Right forelimb (tissue), 1 donor: Measurements from ENCODE around the gene OR5V1.
"Not testable (repeated sequence)": the region's sequence is repeated elsewhere in the genome, so short reads cannot be mapped to it uniquely, and the experiment has no call there.

Experiments
- DNase-seq: peaks from one replicate; pipeline ENCODE4 v3.0.0-alpha.2; 2018

Gene OR5V1

DNA sequence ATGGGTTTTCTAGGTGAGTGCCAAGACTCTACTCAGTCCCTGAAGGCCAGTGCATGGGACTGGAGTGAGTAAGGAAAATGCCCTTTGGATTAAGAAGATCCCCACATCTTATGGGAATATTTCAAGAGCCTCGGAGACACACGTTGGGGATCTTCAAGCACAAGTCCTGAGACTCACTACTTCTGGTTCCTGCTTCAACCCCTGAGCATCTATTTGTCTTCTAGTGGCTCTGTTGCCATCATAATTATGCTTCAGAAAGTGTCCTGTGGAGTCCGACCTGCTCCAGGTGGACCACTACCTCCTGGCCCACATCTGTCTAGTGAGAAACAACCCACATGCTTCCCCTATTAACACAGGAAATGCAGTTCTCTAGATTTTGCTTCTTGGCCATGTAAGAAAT lies at the start of gene OR5V1:
Gene OR5V1 (minus strand): TSS at position 101 of the 400 bp plus-strand sequence. CDS start 12,670 bp downstream, outside the sequence.
- DNase-seq: no peak

GRCh38 chr6:29414588-29414987 lies 45.9 kb upstream of the OR5V1 start, which contains the start of gene OR12D1:
TSS of gene OR12D1 (plus strand) at chr6:29414928.
- DNase-seq: no peak

DNA sequence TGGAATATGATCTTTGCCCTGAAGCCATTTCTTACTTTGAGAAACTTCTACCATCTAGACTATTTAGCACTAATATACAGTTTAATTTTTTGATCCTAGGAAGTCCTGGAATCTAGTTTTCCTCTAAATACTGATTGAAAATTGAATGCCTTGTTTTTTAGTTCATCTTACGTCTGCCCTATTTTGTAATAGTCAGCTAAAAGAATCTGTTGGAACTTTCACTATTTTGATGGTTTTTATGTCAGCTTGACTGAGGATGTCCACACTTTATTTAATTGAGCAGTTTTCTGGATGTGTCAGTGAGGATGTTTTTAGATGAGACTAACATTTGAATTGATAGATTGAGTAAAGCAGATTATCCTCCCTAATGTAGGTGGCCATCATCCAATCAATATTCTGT lies 35.1 kb upstream of the OR5V1 start:
- DNase-seq: no peak

GRCh38 chr6:29399525-29399924 lies 30.9 kb upstream of the OR5V1 start:
- DNase-seq: no peak

- no peak for DNase-seq
Measured at GRCh38 chr6:29395331-29395730, 26.7 kb upstream of the OR5V1 start, which contains the start of gene OR12D2. TSS of gene OR12D2 (plus strand) at chr6:29395631. CDS start at chr6:29396700, 1,069 bp downstream.

- no peak for DNase-seq
Measured at GRCh38 chr6:29388533-29388932, 19.9 kb upstream of the OR5V1 start.

- no peak for DNase-seq
Measured at GRCh38 chr6:29376003-29376402, 7.3 kb upstream of the OR5V1 start.

GRCh38 chr6:29375191-29375590 lies 6.5 kb upstream of the OR5V1 start, which contains the start of gene OR12D3:
TSS of gene OR12D3 (minus strand) at chr6:29375291. CDS start at chr6:29375287, 4 bp downstream.
- DNase-seq: no peak

DNA sequence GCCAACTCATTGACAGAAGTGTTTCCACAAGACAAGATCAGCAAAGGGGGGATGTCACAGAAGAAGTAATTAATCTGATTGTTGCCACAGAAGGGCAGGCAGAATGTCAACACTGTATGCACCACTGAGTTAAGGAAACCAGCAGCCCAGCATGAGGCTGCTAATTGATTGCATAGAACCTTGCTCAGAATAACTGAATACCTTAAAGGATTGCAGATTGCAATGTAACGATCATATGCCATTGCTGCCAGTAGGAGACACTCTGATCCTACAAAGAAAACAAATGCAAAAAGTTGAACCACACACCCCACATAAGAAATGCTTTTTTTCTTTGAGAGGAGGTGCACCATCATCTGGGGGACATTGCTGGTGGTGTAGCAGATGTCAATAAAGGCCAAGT lies 13.1 kb downstream of the OR5V1 start:
- DNase-seq: no peak

DNA sequence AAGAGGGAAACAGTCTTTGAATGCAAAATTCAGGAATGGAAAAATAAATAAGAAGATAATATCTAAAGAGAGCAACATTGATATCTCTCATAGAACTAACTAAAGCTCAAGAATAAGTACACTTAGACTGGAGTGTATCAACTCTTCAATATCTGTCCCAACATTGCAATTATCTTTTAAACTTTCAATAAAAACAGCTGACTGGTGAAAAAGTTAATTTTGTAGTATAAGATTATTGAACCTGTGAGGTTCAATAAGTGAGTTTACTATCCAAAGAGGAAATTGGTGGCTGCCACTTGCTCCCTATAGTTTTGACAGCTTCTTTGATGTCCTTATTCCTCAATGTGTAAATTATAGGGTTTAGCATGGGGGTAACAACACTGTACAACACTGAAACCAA lies 13.7 kb downstream of the OR5V1 start:
- no peak for DNase-seq

- DNase-seq: not testable (repeated sequence)
Measured at GRCh38 chr6:29349348-29349747, 19.3 kb downstream of the OR5V1 start.

DNA sequence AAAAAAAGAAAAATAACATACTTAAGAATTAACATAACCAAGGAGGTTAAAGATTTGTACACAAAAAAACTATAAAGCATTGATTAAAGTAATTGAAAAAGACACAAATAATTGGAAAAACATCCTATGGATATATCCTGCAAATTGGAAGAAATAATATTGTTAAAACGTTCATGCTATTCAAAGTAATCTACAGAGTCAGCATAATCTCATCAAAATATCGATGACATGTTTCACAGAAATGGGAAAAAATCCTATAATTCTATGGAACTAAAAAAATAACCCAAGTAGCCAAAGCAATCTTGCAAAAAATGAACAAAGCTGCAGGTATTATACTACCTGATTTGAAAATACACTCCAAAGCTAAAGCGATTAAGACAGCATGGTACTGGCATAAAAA lies 23.3 kb downstream of the OR5V1 start:
- no peak for DNase-seq

DNA sequence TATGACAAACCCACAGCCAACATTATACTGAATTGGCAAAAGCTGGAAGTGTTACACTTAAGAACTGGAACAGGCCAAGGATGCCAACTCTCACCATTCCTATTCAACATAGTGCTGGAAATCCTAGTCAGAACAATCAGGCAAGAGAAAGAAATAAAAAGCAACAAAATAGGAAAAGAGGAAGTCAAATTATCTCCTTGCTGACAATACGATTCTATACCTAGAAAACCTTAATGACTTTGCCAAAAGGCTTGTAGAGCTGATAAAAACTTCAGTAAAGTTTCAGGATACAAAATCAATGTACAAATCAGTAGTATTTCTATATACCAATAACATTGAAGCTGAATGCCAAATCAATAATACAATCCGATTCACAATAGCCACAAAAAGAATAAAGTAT lies 32.4 kb downstream of the OR5V1 start:
- DNase-seq: no peak

GRCh38 chr6:29332676-29333075 lies 36.0 kb downstream of the OR5V1 start:
- DNase-seq: no peak

DNA sequence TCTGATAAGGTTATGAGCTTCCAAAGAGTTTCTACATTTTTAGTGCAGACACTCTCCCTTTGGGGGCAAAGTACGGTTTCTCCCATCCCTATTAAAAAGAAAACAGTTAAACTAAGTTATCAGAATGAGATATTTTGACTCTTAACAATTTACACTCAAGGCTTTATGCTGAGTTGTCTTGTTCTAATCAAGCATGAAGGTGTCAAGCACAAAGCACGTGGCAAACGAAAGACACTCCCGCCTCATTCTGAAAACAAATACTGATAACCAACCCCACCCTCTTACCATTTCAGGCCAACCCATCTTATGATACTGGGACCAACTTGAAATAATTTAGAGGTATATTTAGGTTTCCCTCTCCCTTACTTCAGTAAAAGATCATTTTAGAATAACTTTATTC lies 42.9 kb downstream of the OR5V1 start:
- DNase-seq: no peak

- DNase-seq: not testable (repeated sequence)
Measured at GRCh38 chr6:29323332-29323731, 45.3 kb downstream of the OR5V1 start.

DNA sequence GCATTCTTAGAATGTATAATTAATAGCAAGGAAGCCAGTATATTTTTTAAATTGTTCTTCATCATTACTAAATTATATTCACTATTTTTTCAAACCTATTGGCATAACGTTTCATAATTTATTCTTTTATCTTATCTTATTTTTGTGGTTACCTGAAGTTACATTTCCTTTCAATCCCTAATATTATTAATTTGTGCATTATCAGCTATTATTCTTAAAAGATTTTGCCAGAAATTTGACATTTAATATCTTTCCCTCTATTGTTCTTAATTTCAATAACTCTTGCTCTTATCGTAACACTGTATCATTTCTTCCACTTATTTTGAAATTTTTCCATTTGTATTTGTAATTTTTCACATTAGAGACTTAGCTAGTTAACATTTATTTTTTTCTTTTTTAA lies 48.7 kb downstream of the OR5V1 start:
- DNase-seq: no peak
